ENCODE results near the gene MPL. TPM values are rescaled to one million over a fixed set of nuclear protein-coding genes. Genes with fewer than 3 reads are reported as not detected.

Gene MPL
- total RNA-seq, 1 donor, result not detected

DNA sequence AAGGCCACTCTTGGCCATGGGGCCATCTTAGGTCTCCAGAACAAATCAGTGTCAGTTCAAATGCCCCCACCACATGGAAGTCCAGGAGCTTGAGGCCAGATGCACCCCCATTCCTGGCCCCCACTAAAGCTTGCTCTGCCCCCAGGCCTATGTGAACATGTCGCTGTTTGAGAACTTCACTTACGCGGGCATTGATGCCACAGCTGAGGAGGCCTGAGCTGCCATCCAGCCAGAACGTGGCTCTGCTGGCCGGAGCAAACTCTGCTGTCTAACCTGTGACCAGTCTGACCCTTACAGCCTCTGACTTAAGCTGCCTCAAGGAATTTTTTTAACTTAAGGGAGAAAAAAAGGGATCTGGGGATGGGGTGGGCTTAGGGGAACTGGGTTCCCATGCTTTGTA is 15.1 kb upstream of the MPL start:
- Histone ChIP-seq H2AFZ (ENCODE audit: low read length) (no peak overlapping the region), H3K27me3 (ENCODE audit: insufficient read depth, low read length) (no peaks in the 10 kb centered on the region), H3K4me3 (ENCODE audit: insufficient read depth, low read length) (no peak overlapping the region), H3K27ac (ENCODE audit: low read depth, low read length) (no peak overlapping the region), H3K36me3 (ENCODE audit: insufficient read depth, low read length) (no peaks in the 10 kb centered on the region), H3K4me1 (ENCODE audit: insufficient read depth, low read length) (no peaks in the 10 kb centered on the region), H3K4me2 (ENCODE audit: insufficient read depth, low read length) (no peak overlapping the region), H3K79me2 (ENCODE audit: insufficient read depth, low read length) (no peaks in the 10 kb centered on the region), H4K20me1 (ENCODE audit: insufficient read depth, low read length) (no peaks in the 10 kb centered on the region), H3K9me3 (ENCODE audit: low read depth, low read length) (no peaks in the 10 kb centered on the region)
- TF ChIP-seq, protein P1, sequence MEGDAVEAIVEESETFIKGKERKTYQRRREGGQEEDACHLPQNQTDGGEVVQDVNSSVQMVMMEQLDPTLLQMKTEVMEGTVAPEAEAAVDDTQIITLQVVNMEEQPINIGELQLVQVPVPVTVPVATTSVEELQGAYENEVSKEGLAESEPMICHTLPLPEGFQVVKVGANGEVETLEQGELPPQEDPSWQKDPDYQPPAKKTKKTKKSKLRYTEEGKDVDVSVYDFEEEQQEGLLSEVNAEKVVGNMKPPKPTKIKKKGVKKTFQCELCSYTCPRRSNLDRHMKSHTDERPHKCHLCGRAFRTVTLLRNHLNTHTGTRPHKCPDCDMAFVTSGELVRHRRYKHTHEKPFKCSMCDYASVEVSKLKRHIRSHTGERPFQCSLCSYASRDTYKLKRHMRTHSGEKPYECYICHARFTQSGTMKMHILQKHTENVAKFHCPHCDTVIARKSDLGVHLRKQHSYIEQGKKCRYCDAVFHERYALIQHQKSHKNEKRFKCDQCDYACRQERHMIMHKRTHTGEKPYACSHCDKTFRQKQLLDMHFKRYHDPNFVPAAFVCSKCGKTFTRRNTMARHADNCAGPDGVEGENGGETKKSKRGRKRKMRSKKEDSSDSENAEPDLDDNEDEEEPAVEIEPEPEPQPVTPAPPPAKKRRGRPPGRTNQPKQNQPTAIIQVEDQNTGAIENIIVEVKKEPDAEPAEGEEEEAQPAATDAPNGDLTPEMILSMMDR (IDR thresholded peaks at IDR 0.05; ENCODE audit: extremely low read depth, low read depth, low read length), result no peak
- no peak for DNase-seq (ENCODE audit: insufficient read length, low spot score, missing footprints)

DNA sequence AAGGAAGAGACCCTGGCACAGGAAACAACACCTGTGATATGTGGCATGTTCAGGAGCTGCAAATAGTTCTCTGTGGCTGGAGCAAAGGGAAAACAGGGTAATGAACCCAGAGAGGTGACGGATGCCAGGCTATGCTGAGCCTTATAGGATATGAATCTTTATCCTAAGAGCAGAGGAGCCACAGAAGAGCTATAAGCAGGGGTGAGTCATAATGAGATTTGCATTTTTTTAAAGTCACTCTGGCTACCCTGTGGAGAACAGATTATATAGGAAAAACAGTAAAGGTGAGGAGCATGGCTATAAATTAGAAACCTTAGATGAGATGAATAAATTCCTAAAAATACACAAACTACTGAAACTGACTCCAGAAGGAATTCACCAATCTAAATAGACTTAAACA is 12.8 kb upstream of the MPL start:
- Histone ChIP-seq H3K4me2 (ENCODE audit: insufficient read depth, low read length) (no peak overlapping the region), H3K4me3 (ENCODE audit: insufficient read depth, low read length) (no peak overlapping the region), H2AFZ (ENCODE audit: low read length) (no peak overlapping the region), H3K27ac (ENCODE audit: low read depth, low read length) (no peak overlapping the region), H3K79me2 (ENCODE audit: insufficient read depth, low read length) (no peaks in the 10 kb centered on the region), H3K36me3 (ENCODE audit: insufficient read depth, low read length) (no peaks in the 10 kb centered on the region), H3K4me1 (ENCODE audit: insufficient read depth, low read length) (peaks cover 3% of the 10 kb centered on the region), H3K27me3 (ENCODE audit: insufficient read depth, low read length) (no peaks in the 10 kb centered on the region), H3K9me3 (ENCODE audit: low read depth, low read length) (no peaks in the 10 kb centered on the region), H4K20me1 (ENCODE audit: insufficient read depth, low read length) (no peaks in the 10 kb centered on the region)
- TF ChIP-seq, protein P1 (IDR thresholded peaks at IDR 0.05; ENCODE audit: extremely low read depth, low read depth, low read length), result no peak
- DNase-seq (ENCODE audit: insufficient read length, low spot score, missing footprints), result no peak

DNA sequence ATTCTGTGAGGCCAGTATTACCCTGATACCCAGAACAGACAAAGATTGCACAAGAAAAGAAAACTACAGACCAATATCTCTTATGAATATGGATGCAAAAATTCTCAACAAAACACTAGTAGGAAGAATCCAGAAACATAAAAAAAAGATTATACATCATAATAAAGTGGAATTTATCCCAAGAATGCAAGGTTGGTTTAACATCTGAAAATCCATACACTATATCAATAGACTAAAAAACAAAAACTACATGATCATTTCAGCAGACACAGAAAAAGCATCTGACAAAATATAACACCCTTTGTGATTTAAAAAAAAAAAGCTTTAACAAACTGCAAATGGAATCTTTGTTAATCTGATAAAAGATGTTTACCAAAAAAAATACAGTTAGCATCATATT is 12.2 kb upstream of the MPL start:
- Histone ChIP-seq H3K27ac (ENCODE audit: low read depth, low read length) (no peak overlapping the region), H3K4me1 (ENCODE audit: insufficient read depth, low read length) (peaks cover 8% of the 10 kb centered on the region), H3K36me3 (ENCODE audit: insufficient read depth, low read length) (no peaks in the 10 kb centered on the region), H3K4me2 (ENCODE audit: insufficient read depth, low read length) (no peak overlapping the region), H2AFZ (ENCODE audit: low read length) (no peak overlapping the region), H3K4me3 (ENCODE audit: insufficient read depth, low read length) (no peak overlapping the region), H3K79me2 (ENCODE audit: insufficient read depth, low read length) (no peaks in the 10 kb centered on the region), H3K27me3 (ENCODE audit: insufficient read depth, low read length) (no peaks in the 10 kb centered on the region), H4K20me1 (ENCODE audit: insufficient read depth, low read length) (no peaks in the 10 kb centered on the region), H3K9me3 (ENCODE audit: low read depth, low read length) (no peaks in the 10 kb centered on the region)
- TF ChIP-seq, protein P1 (IDR thresholded peaks at IDR 0.05; ENCODE audit: extremely low read depth, low read depth, low read length), result no peak
- DNase-seq (ENCODE audit: insufficient read length, low spot score, missing footprints), result no peak

DNA sequence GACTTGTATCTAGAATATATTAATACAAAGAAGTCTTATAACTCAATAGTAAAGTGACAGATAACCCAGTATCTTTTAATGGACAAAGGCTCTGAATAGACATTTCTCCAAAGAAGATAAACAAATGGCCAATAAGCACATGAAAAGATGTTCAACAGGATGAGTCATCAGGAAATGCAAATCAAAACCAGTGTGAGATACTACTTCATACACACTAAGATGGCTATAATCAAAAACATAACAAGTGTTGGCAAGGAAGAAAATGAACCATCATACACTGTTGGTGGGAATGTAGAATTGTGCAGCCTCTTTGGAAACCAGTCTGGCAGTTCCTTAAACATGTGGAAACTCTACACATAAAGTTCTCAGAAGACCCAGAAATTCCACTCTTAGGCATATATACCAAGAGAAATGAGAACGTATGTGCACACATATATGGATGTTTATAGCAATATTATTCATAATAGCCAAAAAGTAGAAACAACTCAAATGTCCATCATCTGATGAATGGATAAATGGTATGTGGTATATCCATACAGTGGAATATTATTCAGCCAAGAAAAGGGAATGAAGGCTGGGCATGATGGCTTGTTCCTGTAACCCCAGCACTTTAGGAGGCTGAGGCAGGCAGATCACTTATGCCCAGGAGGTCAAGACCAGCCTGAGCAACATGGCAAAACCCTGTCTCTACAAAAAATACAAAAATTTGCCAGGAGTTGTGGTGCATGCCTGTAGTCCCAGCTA is 9.9 kb upstream of the MPL start:
- H3K79me2 ChIP-seq (ENCODE audit: insufficient read depth, low read length), result no peaks in the 10 kb centered on the region
- no peak overlapping the region for H3K4me3 ChIP-seq (ENCODE audit: insufficient read depth, low read length)
- H3K4me1 ChIP-seq (ENCODE audit: insufficient read depth, low read length), result peaks cover 14% of the 10 kb centered on the region
- no peak overlapping the region for H2AFZ ChIP-seq (ENCODE audit: low read length)
- no peaks in the 10 kb centered on the region for H3K36me3 ChIP-seq (ENCODE audit: insufficient read depth, low read length)
- no peaks in the 10 kb centered on the region for H4K20me1 ChIP-seq (ENCODE audit: insufficient read depth, low read length)
- no peak overlapping the region for H3K27ac ChIP-seq (ENCODE audit: low read depth, low read length)
- H3K4me2 ChIP-seq (ENCODE audit: insufficient read depth, low read length), result no peak overlapping the region
- DNase-seq (ENCODE audit: insufficient read length, low spot score, missing footprints), result no peak
- TF ChIP-seq, protein P1 (IDR thresholded peaks at IDR 0.05; ENCODE audit: extremely low read depth, low read depth, low read length), result no peak
- H3K9me3 ChIP-seq (ENCODE audit: low read depth, low read length), result no peaks in the 10 kb centered on the region
- no peaks in the 10 kb centered on the region for H3K27me3 ChIP-seq (ENCODE audit: insufficient read depth, low read length)
